Globus pallidus (tissue), 1 donor: Measurements from ENCODE around the gene TEX13D.
"Not testable (repeated sequence)": the region's sequence is repeated elsewhere in the genome, so short reads cannot be mapped to it uniquely, and the experiment has no call there.

Experiments
- DNase-seq: peaks from one replicate; pipeline ENCODE4 v3.0.0-alpha.2; 2015; ENCODE audit warnings: low spot score

The TEX13D gene

DNA sequence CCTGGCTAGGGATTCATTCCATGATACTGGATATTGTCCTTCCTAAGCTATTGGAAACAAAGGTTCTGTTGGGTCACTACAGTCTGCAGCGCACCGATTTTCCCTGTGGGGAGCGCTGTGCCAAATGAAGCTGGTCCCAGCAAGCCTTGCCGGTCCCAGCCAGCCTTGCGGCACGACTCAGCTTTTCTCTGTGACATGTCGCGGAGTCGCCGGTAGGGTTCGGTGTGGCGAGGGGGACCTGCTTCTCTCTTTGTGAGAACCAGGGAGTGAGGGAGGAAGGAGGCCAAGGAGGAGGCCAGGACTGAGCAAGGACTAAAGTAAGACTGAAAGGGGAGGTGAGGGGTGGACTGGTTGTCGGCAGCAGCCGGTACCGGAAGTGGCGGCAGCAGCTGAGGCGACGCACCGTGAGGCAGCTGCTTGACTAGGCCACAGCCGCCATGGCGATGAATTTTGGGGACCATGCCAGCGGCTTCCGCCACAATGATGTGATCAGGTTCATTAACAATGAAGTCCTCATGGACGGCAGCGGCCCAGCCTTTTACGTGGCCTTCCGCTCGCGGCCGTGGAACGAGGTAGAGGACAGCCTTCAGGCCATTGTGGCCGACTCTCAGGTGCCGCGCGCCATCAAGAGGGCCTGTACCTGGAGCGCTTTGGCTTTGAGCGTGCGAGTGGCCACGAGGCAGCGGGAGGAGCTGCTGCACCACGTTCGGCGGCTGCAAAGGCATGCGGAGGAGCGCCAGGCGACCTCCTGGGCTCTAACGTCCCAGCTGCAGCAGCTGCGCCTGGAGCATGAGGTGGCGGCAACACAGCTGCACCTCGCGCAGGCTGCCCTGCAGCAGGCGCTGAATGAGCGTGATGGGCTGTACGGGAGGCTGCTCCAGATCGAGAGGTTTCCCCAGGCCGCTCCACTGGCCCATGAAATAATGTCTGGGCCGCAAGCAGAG lies at the start of gene TEX13D:
Gene TEX13D, plus strand, starts transcription at position 180 of the 944 bp plus-strand sequence. Its CDS starts 258 bp downstream, at position 438.
- no peak for DNase-seq

DNA sequence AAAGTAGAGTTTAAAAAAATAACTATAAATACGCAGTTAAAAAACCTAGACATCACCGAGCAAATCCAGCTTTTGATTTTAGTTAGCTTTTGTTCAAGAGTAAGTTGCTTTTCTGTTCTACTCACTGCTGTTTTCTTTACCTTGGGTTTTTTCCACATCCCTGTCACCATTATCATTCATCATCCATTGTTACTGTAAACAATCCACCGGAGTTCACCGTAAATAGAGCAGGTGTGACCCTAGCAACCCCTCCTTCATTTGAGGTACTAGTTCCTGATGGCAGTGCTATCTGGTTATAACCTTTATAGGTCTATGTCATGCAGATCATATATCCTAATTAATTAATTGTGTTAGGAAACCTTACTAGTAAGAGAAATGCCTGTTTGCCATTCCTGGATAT lies 43.0 kb upstream of the TEX13D start:
- no peak for DNase-seq

- no peak for DNase-seq
Observed at GRCh38 chrX:124293810-124294209, 38.6 kb upstream of the TEX13D start.

- DNase-seq = not testable (repeated sequence)
Observed at GRCh38 chrX:124299323-124299722, 33.1 kb upstream of the TEX13D start.

DNA sequence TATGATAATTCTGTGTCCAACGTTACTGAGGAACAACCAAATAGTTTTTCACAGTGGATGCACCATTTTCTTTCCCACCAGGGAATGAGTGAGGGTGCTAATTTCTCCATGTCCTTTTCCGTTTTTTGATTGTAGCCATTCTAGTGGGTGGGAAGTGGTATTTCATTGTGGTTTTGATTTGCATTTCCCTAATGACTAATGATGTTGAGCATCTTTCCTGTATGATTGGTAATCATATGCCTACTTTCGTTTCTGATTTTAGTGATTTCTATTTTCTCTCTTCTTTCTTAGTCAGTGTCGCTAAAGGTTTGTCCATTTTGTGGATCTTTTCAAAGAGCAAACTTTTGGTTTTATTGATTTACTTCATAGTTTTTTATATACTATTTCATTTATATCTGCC lies 32.1 kb upstream of the TEX13D start:
- no peak for DNase-seq

GRCh38 chrX:124307253-124307907 lies 25.1 kb upstream of the TEX13D start:
- no peak for DNase-seq

DNA sequence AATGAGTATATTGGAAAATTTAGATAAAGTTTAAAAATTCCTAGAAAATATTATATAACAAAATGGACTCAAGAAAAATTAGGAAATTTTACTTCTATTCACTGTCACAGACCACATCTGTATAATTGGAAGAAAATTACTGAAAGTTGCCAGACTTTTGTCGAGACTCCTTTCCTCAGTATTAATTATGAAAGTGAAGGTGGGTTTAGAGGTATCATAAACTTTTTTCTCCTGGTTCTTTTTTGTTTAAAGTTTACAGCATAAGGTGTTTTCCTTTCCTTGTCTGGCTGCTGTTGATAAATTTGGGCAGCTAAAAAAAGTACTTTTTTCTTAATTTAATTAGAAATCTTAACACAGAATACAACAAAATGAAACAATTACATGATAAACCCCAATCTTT lies 6.7 kb upstream of the TEX13D start:
- DNase-seq = no peak

GRCh38 chrX:124328765-124329164 lies 3.7 kb upstream of the TEX13D start:
- no peak for DNase-seq

- DNase-seq = no peak
Observed at GRCh38 chrX:124333862-124334261, 1.4 kb downstream of the TEX13D start.

DNA sequence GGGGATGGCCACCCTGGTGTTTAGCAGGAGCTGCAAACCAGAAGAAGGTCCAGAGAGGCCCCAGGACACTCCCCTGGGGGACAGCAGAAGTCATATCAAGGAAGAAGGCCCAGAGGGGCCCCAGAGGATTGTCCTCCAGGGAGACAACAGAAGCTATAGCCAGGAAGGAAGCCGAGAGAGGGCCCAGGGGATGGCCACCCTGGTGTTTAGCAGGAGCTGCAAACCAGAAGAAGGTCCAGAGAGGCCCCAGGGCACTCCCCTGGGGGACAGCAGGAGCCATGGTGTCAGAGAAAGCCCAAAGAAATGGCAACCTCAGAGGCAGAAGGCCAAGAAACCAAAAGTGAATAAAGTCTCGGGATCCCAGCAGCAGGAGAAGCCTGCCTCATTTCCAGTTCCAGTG lies 2.1 kb downstream of the TEX13D start:
- DNase-seq = not testable (repeated sequence)

DNA sequence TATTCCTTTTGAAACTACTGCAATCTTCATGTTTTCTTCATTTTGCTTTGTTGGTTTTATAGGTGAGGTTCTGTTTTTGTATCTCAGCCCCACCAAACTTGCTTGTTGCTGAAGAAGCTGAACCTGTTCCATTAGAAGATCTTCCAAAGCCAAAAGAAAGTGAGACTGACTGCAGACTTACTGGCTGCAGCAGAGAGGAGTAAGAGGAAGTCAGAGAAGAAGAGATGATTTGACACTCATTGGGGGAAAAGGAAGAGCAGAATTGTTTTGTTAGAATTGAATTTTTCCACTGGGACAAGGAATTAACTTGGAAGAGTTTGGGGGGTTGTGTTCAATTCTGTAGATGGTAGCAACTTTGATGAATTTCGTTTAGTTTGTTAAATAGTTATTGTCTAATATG lies 3.1 kb downstream of the TEX13D start:
- no peak for DNase-seq

- no peak for DNase-seq
Observed at GRCh38 chrX:124337916-124338315, 5.5 kb downstream of the TEX13D start.

DNA sequence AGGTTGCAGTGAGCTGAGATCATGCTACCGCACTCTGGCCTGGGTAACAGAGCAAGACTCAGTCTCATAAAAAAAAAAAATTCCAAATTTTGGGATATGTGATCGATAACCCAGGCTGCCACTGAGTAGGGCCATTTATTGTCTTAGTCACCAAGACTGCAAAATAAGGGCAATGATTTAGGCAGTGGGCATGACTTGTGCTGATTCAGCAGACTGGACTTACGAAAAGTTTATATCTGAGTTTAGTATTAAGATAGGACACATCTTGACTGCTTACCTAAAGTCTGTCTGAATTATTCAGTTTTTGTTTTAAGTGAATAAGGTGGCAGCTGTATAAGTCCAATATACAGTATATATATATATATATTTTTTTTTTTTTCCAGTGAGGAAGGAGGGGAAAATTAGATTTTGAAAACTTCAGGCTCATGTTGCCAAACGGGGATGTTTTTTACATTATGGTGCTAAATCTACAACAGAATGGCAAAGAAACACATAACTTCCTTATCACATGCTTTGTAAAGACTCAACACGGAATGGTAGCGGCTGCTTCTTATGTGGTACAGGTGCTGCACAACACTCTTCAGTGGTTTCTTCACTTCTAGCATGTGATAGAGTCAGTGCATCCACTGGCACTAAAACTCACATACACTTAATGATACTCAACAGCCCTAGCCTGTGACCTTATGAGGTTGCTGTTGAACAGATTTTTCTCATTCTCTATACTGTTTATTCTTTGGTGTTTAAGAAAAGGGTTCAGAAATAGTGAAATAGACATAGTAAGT lies 6.5 kb downstream of the TEX13D start:
- DNase-seq = no peak

DNA sequence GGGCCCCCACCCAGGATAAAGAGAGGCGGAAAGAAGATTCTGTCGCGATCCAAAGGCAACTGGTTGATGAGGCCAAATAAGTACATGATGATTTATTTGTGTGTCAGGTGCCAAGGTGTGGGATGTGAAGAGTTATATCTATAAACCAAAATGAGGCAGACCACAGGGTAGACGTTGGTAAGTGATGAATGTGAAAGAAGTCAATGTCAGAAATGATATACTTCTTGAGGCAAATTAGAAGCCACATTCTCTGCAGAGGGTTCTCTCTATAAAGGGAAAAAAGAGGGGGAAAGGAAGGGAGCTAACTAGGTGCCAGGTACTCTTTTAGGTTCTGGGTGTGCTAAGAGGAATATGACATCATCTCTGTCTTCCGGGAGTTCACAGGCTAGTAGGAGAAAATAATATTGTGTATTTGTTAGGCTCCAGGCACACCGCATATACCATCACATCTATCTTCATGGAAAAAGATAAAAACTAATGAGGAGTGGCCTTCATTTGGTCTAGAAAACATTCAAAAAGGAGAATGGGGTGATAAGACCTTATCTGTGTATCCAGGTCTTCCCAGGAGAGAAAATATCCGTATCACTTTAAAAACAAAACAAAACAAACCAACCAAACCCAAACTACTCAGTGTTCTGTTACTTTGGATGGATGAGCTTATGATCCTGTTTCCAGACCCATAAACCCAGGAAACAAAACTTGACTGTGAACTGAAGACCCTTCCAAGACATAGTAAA lies 9.1 kb downstream of the TEX13D start:
- DNase-seq = no peak

DNA sequence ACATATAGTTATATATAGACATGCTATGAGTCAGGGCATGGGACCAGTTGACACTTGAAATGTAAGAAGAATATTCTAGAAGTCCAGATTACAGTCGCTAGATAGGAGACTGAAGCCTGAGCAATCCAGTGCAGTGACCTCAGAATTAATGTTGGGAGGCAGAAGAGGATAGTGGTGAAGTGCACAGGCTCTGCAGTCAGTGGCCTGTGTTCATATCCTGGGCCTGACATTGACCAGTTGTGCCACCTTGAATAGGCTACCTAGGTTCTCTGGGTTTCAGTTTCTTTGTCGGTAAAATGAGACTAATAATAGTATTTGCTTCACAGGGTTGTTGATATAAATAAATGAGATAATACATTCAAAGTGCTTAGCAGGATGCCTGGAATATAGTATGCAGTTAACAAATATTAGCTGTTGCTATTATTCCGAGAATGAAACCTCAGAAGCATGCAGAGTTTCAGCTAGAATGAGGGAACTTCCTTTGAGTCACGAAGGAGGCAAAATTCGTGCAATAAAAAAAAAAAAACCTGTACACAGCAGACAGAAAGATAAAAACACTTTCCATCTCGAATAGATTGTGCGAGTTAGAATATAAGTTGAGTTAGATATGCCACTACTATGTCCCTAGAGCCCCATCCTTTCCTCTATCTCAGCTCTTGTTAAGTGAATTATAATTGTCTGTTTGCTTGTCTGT lies 9.9 kb downstream of the TEX13D start:
- DNase-seq = no peak

- DNase-seq = no peak
Observed at GRCh38 chrX:124343016-124343415, 10.6 kb downstream of the TEX13D start.

- no peak for DNase-seq
Observed at GRCh38 chrX:124344246-124344645, 11.8 kb downstream of the TEX13D start.

DNA sequence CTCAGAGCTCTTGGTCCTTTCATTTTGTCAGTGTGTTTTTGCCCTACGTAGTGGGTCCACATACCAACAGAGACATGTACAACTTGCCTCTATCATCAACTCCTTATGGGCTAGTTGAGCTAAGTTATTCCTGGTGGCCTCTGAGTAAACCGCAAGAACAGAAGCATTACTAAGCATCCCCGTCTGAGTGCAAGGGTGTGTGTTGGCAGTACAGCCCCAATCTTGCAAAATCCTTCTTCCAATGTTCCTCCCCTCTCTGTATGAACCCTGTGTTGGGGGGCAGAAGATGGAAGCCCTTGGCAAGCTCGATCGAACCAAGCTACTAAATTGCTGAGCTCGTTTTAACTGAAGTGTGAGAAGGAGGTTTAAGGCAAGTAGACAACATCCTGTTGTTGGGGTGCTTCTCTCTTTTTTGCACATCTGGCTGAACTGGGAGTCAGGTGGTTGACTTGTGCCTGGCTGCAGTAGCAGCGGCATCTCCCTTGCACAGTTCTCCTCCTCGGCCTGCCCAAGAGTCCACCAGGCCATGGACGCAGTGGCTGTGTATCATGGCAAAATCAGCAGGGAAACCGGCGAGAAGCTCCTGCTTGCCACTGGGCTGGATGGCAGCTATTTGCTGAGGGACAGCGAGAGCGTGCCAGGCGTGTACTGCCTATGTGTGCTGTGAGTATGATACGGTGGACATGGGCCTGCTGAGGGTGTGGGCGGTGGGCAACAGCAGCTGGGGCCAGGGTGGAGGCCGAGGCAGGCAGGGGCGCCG lies 13.8 kb downstream of the TEX13D start, which contains the start of gene SH2D1A:
Gene SH2D1A, plus strand, starts transcription at position 447 of the 760 bp plus-strand sequence. Its CDS starts 80 bp downstream, at position 527.
- no peak for DNase-seq

DNA sequence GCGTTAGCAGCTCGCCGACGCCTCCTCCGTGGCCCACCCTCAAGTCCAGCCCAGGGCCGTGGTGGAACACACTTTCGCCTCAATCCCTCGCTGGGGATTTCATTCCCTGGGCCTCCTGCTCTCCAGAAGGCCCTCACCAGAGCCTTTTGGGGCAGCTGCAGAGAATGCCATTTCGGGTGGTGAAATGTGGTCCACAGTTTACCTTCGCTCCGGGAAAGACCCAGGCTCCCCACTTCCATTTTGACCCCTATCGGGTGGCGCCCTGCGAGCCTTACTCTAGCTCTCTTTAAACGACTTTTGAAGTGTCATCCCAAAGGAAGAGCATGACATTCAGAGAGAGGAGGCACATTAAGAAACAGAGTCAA lies 14.4 kb downstream of the TEX13D start:
- DNase-seq = no peak

- no peak for DNase-seq
Observed at GRCh38 chrX:124347242-124347641, 14.8 kb downstream of the TEX13D start.
